ENCODE measurements around the gene SH3RF1. TPM values are rescaled to one million over a fixed set of nuclear protein-coding genes. Genes with fewer than 3 reads are reported as not detected.

SH3RF1 gene
- total RNA-seq, 2 experiments from 2014 or later, result 0.19 to 0.24 TPM

- no peaks in the 10 kb centered on the region for H3K36me3 Mint-ChIP-seq
- H3K4me3 Mint-ChIP-seq, result no peak overlapping the region
- ChIA-PET POLR2A (no interaction called here), CTCF (no interaction called here)
- H3K9me3 Mint-ChIP-seq, result no peaks in the 10 kb centered on the region
- H3K27ac Mint-ChIP-seq, result no peak overlapping the region
- intact Hi-C loops (cut with micrococcal nuclease), result loop anchor here (5.0 kb wide), 1 partner anchor 111 kb away; no protein-coding TSS in a partner anchor
- peaks cover 4% of the 10 kb centered on the region for H3K27me3 Mint-ChIP-seq
- H3K4me1 Mint-ChIP-seq (ENCODE audit: low read depth), result no peaks in the 10 kb centered on the region
- no peak for DNase-seq
These were observed 154.4 kb downstream of the SH3RF1 start for GRCh38 chr4:169116270-169116901.

- no peaks in the 10 kb centered on the region for H3K4me1 Mint-ChIP-seq (ENCODE audit: low read depth)
- H3K9me3 Mint-ChIP-seq, result no peaks in the 10 kb centered on the region
- no peak for DNase-seq
- peaks cover 4% of the 10 kb centered on the region for H3K27me3 Mint-ChIP-seq
- intact Hi-C loops (cut with micrococcal nuclease), result loop anchor here (5.0 kb wide), 1 partner anchor 111 kb away; no protein-coding TSS in a partner anchor
- no peaks in the 10 kb centered on the region for H3K36me3 Mint-ChIP-seq
- H3K27ac Mint-ChIP-seq, result no peak overlapping the region
- POLR2A ChIA-PET, result no interaction called here
- CTCF ChIA-PET, result no interaction called here
- no peak overlapping the region for H3K4me3 Mint-ChIP-seq
These were observed 154.9 kb downstream of the SH3RF1 start for GRCh38 chr4:169115897-169116254.

GRCh38 chr4:169115144-169115896, 155.4 kb downstream of the SH3RF1 start:
- DNase-seq, result no peak
- ChIA-PET CTCF (no interaction called here), POLR2A (no interaction called here)
- no peaks in the 10 kb centered on the region for H3K36me3 Mint-ChIP-seq
- H3K27me3 Mint-ChIP-seq, result peaks cover 4% of the 10 kb centered on the region
- no peaks in the 10 kb centered on the region for H3K4me1 Mint-ChIP-seq (ENCODE audit: low read depth)
- no peak overlapping the region for H3K27ac Mint-ChIP-seq
- H3K4me3 Mint-ChIP-seq, result no peak overlapping the region
- no peaks in the 10 kb centered on the region for H3K9me3 Mint-ChIP-seq
- intact Hi-C loops (cut with micrococcal nuclease), result loop anchor here (5.0 kb wide), 1 partner anchor 112 kb away; no protein-coding TSS in a partner anchor

- POLR2A ChIA-PET, result no interaction called here
- H3K4me1 Mint-ChIP-seq (ENCODE audit: low read depth), result no peaks in the 10 kb centered on the region
- no peaks in the 10 kb centered on the region for H3K9me3 Mint-ChIP-seq
- H3K27ac Mint-ChIP-seq, result no peak overlapping the region
- H3K36me3 Mint-ChIP-seq, result no peaks in the 10 kb centered on the region
- DNase-seq, result no peak
- CTCF ChIA-PET, result no interaction called here
- peaks cover 4% of the 10 kb centered on the region for H3K27me3 Mint-ChIP-seq
- H3K4me3 Mint-ChIP-seq, result no peak overlapping the region
- intact Hi-C loops (cut with micrococcal nuclease), result no loop called here
These were observed 156.3 kb downstream of the SH3RF1 start for GRCh38 chr4:169114341-169114974.

GRCh38 chr4:169110633-169111032, 160.1 kb downstream of the SH3RF1 start:
- H3K9me3 Mint-ChIP-seq, result no peaks in the 10 kb centered on the region
- intact Hi-C loops (cut with micrococcal nuclease), result no loop called here
- CTCF ChIA-PET, result no interaction called here

GRCh38 chr4:169109035-169109675, 161.6 kb downstream of the SH3RF1 start:
- no peaks in the 10 kb centered on the region for H3K4me1 Mint-ChIP-seq (ENCODE audit: low read depth)
- no peaks in the 10 kb centered on the region for H3K9me3 Mint-ChIP-seq
- no peaks in the 10 kb centered on the region for H3K36me3 Mint-ChIP-seq
- no peak overlapping the region for H3K27ac Mint-ChIP-seq
- ChIA-PET POLR2A (no interaction called here), CTCF (no interaction called here)
- H3K27me3 Mint-ChIP-seq, result peaks cover 4% of the 10 kb centered on the region
- DNase-seq, result no peak
- no peak overlapping the region for H3K4me3 Mint-ChIP-seq
- intact Hi-C loops (cut with micrococcal nuclease), result no loop called here

More at GRCh38 chr4:169110633-169111032, 160.1 kb downstream of the SH3RF1 start:
- Mint-ChIP-seq H3K4me3 (no peak overlapping the region), H3K27ac (no peak overlapping the region), H3K27me3 (peaks cover 4% of the 10 kb centered on the region), H3K4me1 (ENCODE audit: low read depth) (no peaks in the 10 kb centered on the region), H3K36me3 (no peaks in the 10 kb centered on the region)
- DNase-seq, result no peak
- POLR2A ChIA-PET, result no interaction called here

GRCh38 chr4:169108303-169108702, 162.5 kb downstream of the SH3RF1 start:
- intact Hi-C loops (cut with micrococcal nuclease), result no loop called here
- no peak overlapping the region for H3K27ac Mint-ChIP-seq
- DNase-seq, result no peak
- CTCF ChIA-PET, result no interaction called here
- H3K27me3 Mint-ChIP-seq, result peaks cover 4% of the 10 kb centered on the region
- H3K9me3 Mint-ChIP-seq, result no peaks in the 10 kb centered on the region
- no peaks in the 10 kb centered on the region for H3K36me3 Mint-ChIP-seq
- H3K4me3 Mint-ChIP-seq, result no peak overlapping the region
- H3K4me1 Mint-ChIP-seq (ENCODE audit: low read depth), result no peaks in the 10 kb centered on the region
- POLR2A ChIA-PET, result no interaction called here

GRCh38 chr4:169107528-169107927, 163.2 kb downstream of the SH3RF1 start:
- ChIA-PET CTCF (no interaction called here), POLR2A (no interaction called here)
- H3K27me3 Mint-ChIP-seq, result peaks cover 4% of the 10 kb centered on the region
- intact Hi-C loops (cut with micrococcal nuclease), result no loop called here
- no peaks in the 10 kb centered on the region for H3K36me3 Mint-ChIP-seq
- H3K4me1 Mint-ChIP-seq (ENCODE audit: low read depth), result no peaks in the 10 kb centered on the region
- H3K4me3 Mint-ChIP-seq, result no peak overlapping the region
- no peak for DNase-seq
- no peak overlapping the region for H3K27ac Mint-ChIP-seq
- no peaks in the 10 kb centered on the region for H3K9me3 Mint-ChIP-seq

- Mint-ChIP-seq H3K36me3 (no peaks in the 10 kb centered on the region), H3K9me3 (no peaks in the 10 kb centered on the region), H3K4me1 (ENCODE audit: low read depth) (no peaks in the 10 kb centered on the region), H3K27me3 (peaks cover under 1% of the 10 kb centered on the region), H3K4me3 (no peak overlapping the region), H3K27ac (no peak overlapping the region)
- intact Hi-C loops (cut with micrococcal nuclease), result no loop called here
- ChIA-PET POLR2A (no interaction called here), CTCF (no interaction called here)
- no peak for DNase-seq
These were observed 164.0 kb downstream of the SH3RF1 start for GRCh38 chr4:169106696-169107229.

- Mint-ChIP-seq H3K4me3 (no peak overlapping the region), H3K27ac (no peak overlapping the region), H3K9me3 (no peaks in the 10 kb centered on the region), H3K36me3 (no peaks in the 10 kb centered on the region), H3K4me1 (ENCODE audit: low read depth) (no peaks in the 10 kb centered on the region), H3K27me3 (no peaks in the 10 kb centered on the region)
- ChIA-PET POLR2A (no interaction called here), CTCF (no interaction called here)
- intact Hi-C loops (cut with micrococcal nuclease), result no loop called here
- no peak for DNase-seq
These were observed 165.1 kb downstream of the SH3RF1 start for GRCh38 chr4:169105620-169106019.

- intact Hi-C loops (cut with micrococcal nuclease), result no loop called here
- Mint-ChIP-seq H3K27me3 (no peaks in the 10 kb centered on the region), H3K36me3 (no peaks in the 10 kb centered on the region), H3K27ac (no peak overlapping the region), H3K4me1 (ENCODE audit: low read depth) (no peaks in the 10 kb centered on the region), H3K9me3 (no peaks in the 10 kb centered on the region), H3K4me3 (no peak overlapping the region)
- ChIA-PET POLR2A (no interaction called here), CTCF (no interaction called here)
- DNase-seq, result no peak
These were observed 166.8 kb downstream of the SH3RF1 start for GRCh38 chr4:169103966-169104412.

GRCh38 chr4:169102026-169102425, 168.7 kb downstream of the SH3RF1 start:
- ChIA-PET CTCF (no interaction called here), POLR2A (interaction anchor here (0.6 kb wide), 1 partner anchor 182 kb away, joined by 4 read pairs; no protein-coding TSS in a partner anchor)
- Mint-ChIP-seq H3K4me1 (ENCODE audit: low read depth) (no peaks in the 10 kb centered on the region), H3K9me3 (peaks cover 4% of the 10 kb centered on the region), H3K27me3 (peaks cover 3% of the 10 kb centered on the region), H3K27ac (no peak overlapping the region), H3K4me3 (no peak overlapping the region), H3K36me3 (no peaks in the 10 kb centered on the region)
- DNase-seq, result no peak
- intact Hi-C loops (cut with micrococcal nuclease), result no loop called here

Measured in activated CD4-positive, alpha-beta memory T cell treated with anti-CD3 and anti-CD28 coated beads for 36 hours (primary cell).